GM12878 (cell line): ENCODE measurements around the gene CCL16. TPM values are rescaled to one million over a fixed set of nuclear protein-coding genes. Genes with fewer than 3 reads are reported as not detected.

Experiments
- ATAC-seq: fragments of 200-7000 bp; cut with Tn5 transposase; 3 replicates; pipeline ENCODE4 v1.9.1; 2020; ENCODE audit warnings: mild to moderate bottlenecking, moderate library complexity
- BruUV-seq: library from RNA; stranded (reverse); fragments of 400-500 nt; replicated peaks from 2 replicates; lab custom pipeline; 2021; lab: Mats Ljungman, UMichigan
- CTCF ChIA-PET: fragments of 300-600 bp; sonication (Branson Sonifier 250); formaldehyde crosslinking; extraction: SDS; loops from one replicate; lab custom pipeline; 2021; ENCODE audit warnings: inconsistent platforms; lab: Yijun Ruan, JAX
- POLR2A ChIA-PET: fragments of 350-600 bp; formaldehyde crosslinking; extraction: SDS; loops from one replicate; lab custom pipeline; 2021; ENCODE audit warnings: inconsistent platforms; lab: Charles Lee
- RAD21 ChIA-PET: fragments of 300-600 bp; sonication (Branson Sonifier 250); formaldehyde crosslinking; loops from one replicate; lab custom pipeline; 2023; ENCODE audit warnings: antibody characterized with exemption; ENCODE audit not compliant: unreplicated experiment; lab: Charles Lee
- SMC1A ChIA-PET: fragments of 300-600 bp; sonication (Branson Sonifier 250); formaldehyde crosslinking; loops from one replicate; lab custom pipeline; 2023; ENCODE audit not compliant: unreplicated experiment, uncharacterized antibody; lab: Charles Lee
- DNase-seq: peaks from one replicate; pipeline ENCODE4 v3.0.0-alpha.2; 2011; ENCODE audit warnings: low read depth, low spot score
- FAIRE-seq: peaks from 3 replicates; lab custom pipeline; 2011; peaks lifted over from hg19 to GRCh38; lab: Jason Lieb, UNC
- H2AFZ ChIP-seq: 2 replicates; pipeline ENCODE4 v1.6.0; 2011; ENCODE audit warnings: low read depth, low read length, control low read depth; ENCODE audit not compliant: control insufficient read depth
- H3K27ac ChIP-seq: 2 replicates; pipeline ENCODE4 v1.5.1; 2011; ENCODE audit warnings: control low read depth; ENCODE audit not compliant: control insufficient read depth, insufficient read depth
- H3K27me3 ChIP-seq, 2 experiments: replicated peaks in 1 of 2; 2 replicates each; pipeline versions ENCODE4 v1.6.0 to v1.6.1; 2011; ENCODE audit warnings: low read length in 1 of 2; ENCODE audit not compliant: control insufficient read depth in 2 of 2, insufficient read depth in 2 of 2
- H3K36me3 ChIP-seq, 2 experiments: 2 replicates each; pipeline ENCODE4 v1.5.1; 2011; ENCODE audit warnings: low read length in 1 of 2; ENCODE audit not compliant: control insufficient read depth in 2 of 2, insufficient read depth in 2 of 2
- H3K4me1 ChIP-seq: 2 replicates; pipeline ENCODE4 v1.6.1; 2011; ENCODE audit warnings: mild to moderate bottlenecking, low read length, moderate library complexity, mixed read lengths; ENCODE audit not compliant: control insufficient read depth, insufficient read depth
- H3K4me2 ChIP-seq: 2 replicates; pipeline ENCODE4 v1.6.0; 2011; ENCODE audit warnings: control low read depth; ENCODE audit not compliant: control insufficient read depth, insufficient read depth
- H3K4me3 ChIP-seq: fragments of 200-600 bp; sonication (generic); 2 replicates; pipeline ENCODE4 v1.5.1; 2016
- H3K79me2 ChIP-seq: 2 replicates; pipeline ENCODE4 v1.6.0; 2011; ENCODE audit warnings: low read length; ENCODE audit not compliant: control insufficient read depth, insufficient read depth
- H3K9ac ChIP-seq: 2 replicates; pipeline ENCODE4 v1.8.0; 2011; ENCODE audit warnings: low read length, control low read depth, mixed read lengths; ENCODE audit not compliant: control insufficient read depth, insufficient read depth
- H3K9me3 ChIP-seq: replicated peaks from 3 replicates; pipeline ENCODE4 v1.5.1; 2011; ENCODE audit warnings: mild to moderate bottlenecking, low read length; ENCODE audit not compliant: control insufficient read depth, insufficient read depth
- H4K20me1 ChIP-seq: 2 replicates; pipeline ENCODE4 v1.6.0; 2011; ENCODE audit not compliant: control insufficient read depth, insufficient read depth
- ATF3 ChIP-seq: IDR thresholded peaks from 2 replicates; pipeline ENCODE4 v1.6.1; 2011; ENCODE audit warnings: low read depth, mild to moderate bottlenecking, low read length, moderate library complexity, borderline replicate concordance; ENCODE audit errors: extremely low read depth
- BHLHE40 ChIP-seq, 2 experiments: fragments of 450-650 bp in 1 of 2; IDR thresholded peaks; 2 replicates each; pipeline ENCODE4 v1.6.1; 2011 to 2017; ENCODE audit warnings: low read depth in 2 of 2, borderline replicate concordance in 1 of 2, improper control_type of control experiment in 1 of 2, low read length in 1 of 2, mild to moderate bottlenecking in 1 of 2
- CHD1 ChIP-seq: IDR thresholded peaks from 2 replicates; pipeline ENCODE4 v1.6.1; 2012; ENCODE audit warnings: low read depth, low read length, improper control_type of control experiment
- NFYA ChIP-seq: IDR thresholded peaks from 2 replicates; pipeline ENCODE4 v1.6.1; 2011; ENCODE audit warnings: low read depth, mild to moderate bottlenecking, low read length, improper control_type of control experiment, borderline replicate concordance
- PBX3 ChIP-seq: IDR thresholded peaks from 2 replicates; pipeline ENCODE4 v1.6.1; 2011; ENCODE audit warnings: mild to moderate bottlenecking, low read depth, low read length, moderate library complexity; ENCODE audit not compliant: insufficient replicate concordance
- PML ChIP-seq: IDR thresholded peaks from 2 replicates; pipeline ENCODE4 v1.6.1; 2012; ENCODE audit warnings: low read length, inconsistent platforms
- RELB ChIP-seq: fragments of 450-650 bp; IDR thresholded peaks from 2 replicates; pipeline ENCODE4 v1.6.1; 2017; ENCODE audit warnings: low read depth, mild to moderate bottlenecking, moderate library complexity
- SP1 ChIP-seq: IDR thresholded peaks from one replicate; pipeline ENCODE4 v1.6.1; 2011; ENCODE audit warnings: low read depth, low read length
- SPI1 ChIP-seq: IDR thresholded peaks from 2 replicates; pipeline ENCODE4 v1.6.1; 2011; ENCODE audit warnings: low read depth, mild to moderate bottlenecking, low read length, moderate library complexity, borderline replicate concordance; ENCODE audit not compliant: insufficient read depth
- SUPT20H ChIP-seq: IDR thresholded peaks from 2 replicates; pipeline ENCODE4 v1.6.1; 2011; ENCODE audit warnings: low read depth, mild to moderate bottlenecking, low read length, moderate library complexity, borderline replicate concordance; ENCODE audit not compliant: control insufficient read depth
- SUZ12 ChIP-seq: fragments of 200-600 bp; sonication (generic); IDR thresholded peaks from one replicate; pipeline ENCODE4 v1.6.1; 2018; ENCODE audit warnings: antibody characterized with exemption, mild to moderate bottlenecking; ENCODE audit not compliant: unreplicated experiment
- ZSCAN29 ChIP-seq: fragments of 450-650 bp; IDR thresholded peaks from 2 replicates; pipeline ENCODE4 v1.6.1; 2017; ENCODE audit warnings: mild to moderate bottlenecking, moderate library complexity
- WGBS: methylation state at CpG from one replicate; pipeline ENCODE4 v1.1.6; 2016; ENCODE audit warnings: low lambda C conversion rate; ENCODE audit not compliant: insufficient replicate concordance, insufficient coverage; ENCODE audit errors: missing lambda C conversion rate; 5-methylcytosine and 5-hydroxymethylcytosine counted together
- in situ Hi-C: fragments of 300-500 bp; cut with MboI; formaldehyde crosslinking; loops from 9 replicates; pipeline ENCODE4 v1.14.3; 2018; ENCODE audit warnings: mixed read lengths
- intact Hi-C: fragments of 100-400 bp; cut with micrococcal nuclease; formaldehyde crosslinking; loops from one replicate; pipeline ENCODE4 v1.14.2; 2022; ENCODE audit not compliant: unreplicated experiment
- polyA plus RNA-seq, 11 experiments: library from polyadenylated mRNA; depleted of rRNA in 4 of 11; unstranded in 6 of 11; stranded (reverse) in 5 of 11; fragments of >200 nt; fragmentation: Nextera tagmentation in 4 of 11; fragmentation: Illumina TruSeq in 1 of 11; extraction: Ambion mirVana in 4 of 11; extraction: Trizol in 1 of 11; gene quantifications; 1 replicate in 1 of 11; 2 replicates in 10 of 11; pipeline versions ENCODE4 v1.2.1 to v1.2.3, GENCODE V29; 2011 to 2016; ENCODE audit warnings: inconsistent platforms in 2 of 11, missing spikeins in 2 of 11, low read depth in 1 of 11
- total RNA-seq, 4 experiments: library from RNA; depleted of rRNA in 3 of 4; stranded (reverse); fragments of >200 nt in 3 of 4; fragmentation: Illumina TruSeq in 1 of 4; extraction: Trizol in 1 of 4; gene quantifications; 2 replicates each; pipeline versions ENCODE4 v1.2.1 to v1.2.3, GENCODE V29; 2013 to 2021

The CCL16 gene
- total and polyA plus RNA-seq, 10 of the 15 experiments (the other 5 are each of a cell fraction or from before 2014, with no cell fraction given), result not detected

- ChIA-PET RAD21 (no interaction called here), SMC1A (interaction anchor here (1.0 kb wide), 1 partner anchor 10 kb away, joined by 3 read pairs; the partner anchor contains the start of gene LYZL6)
- Histone ChIP-seq H3K9me3 (no peaks in the 10 kb centered on the region), H3K27ac (no peak overlapping the region), H2AFZ (no peak overlapping the region), H3K27me3 (no peaks in the 10 kb centered on the region; a peak in 1 of 4 replicates), H4K20me1 (no peaks in the 10 kb centered on the region)
- DNase-seq, result no peak
- no TSS peak for BruUV-seq
- TF ChIP-seq ZSCAN29, result no peak
- TF ChIP-seq PML, result no peak
- no peak for TF ChIP-seq NFYA
- TF ChIP-seq SPI1, result no peak
- TF ChIP-seq, all 136 proteins: peak for 0
- Histone ChIP-seq H3K4me2 (no peak overlapping the region), H3K36me3 (no peaks in the 10 kb centered on the region), H3K9ac (no peak overlapping the region), H3K79me2 (no peaks in the 10 kb centered on the region), H3K4me1 (no peaks in the 10 kb centered on the region), H3K4me3 (no peak overlapping the region)
- FAIRE-seq, result no peak
- WGBS, result 31% methylated on average over 7 of the region's 7 CpGs
- ChIA-PET POLR2A (no interaction called here), CTCF (no interaction called here)
- ATAC-seq, result no peak
- intact Hi-C loops, result no loop called here
- in situ Hi-C loops, result no loop called here
Observed at GRCh38 chr17:35953720-35954119, 27.6 kb downstream of the CCL16 start.

GRCh38 chr17:35949401-35949800 lies 31.9 kb downstream of the CCL16 start:
- ChIA-PET SMC1A (interaction anchor here (0.6 to 3.0 kb wide), 6 partner anchors 9 to 197 kb away, joined by 3 to 18 read pairs (median 4); no protein-coding TSS in a partner anchor), CTCF (interaction anchor here (1.1 to 4.8 kb wide), 7 partner anchors 9 to 534 kb away, joined by 3 to 38 read pairs (median 18); no protein-coding TSS in a partner anchor), RAD21 (interaction anchor here (0.7 to 1.9 kb wide), 7 partner anchors 18 to 201 kb away, joined by 3 to 8 read pairs (median 4); no protein-coding TSS in a partner anchor), POLR2A (no interaction called here)
- FAIRE-seq (no peak), DNase-seq (no peak), ATAC-seq (no peak)
- Histone ChIP-seq H3K4me2 (no peak overlapping the region), H3K36me3 (no peaks in the 10 kb centered on the region), H3K4me1 (no peaks in the 10 kb centered on the region), H4K20me1 (no peaks in the 10 kb centered on the region), H3K9ac (no peak overlapping the region), H3K27ac (no peak overlapping the region), H3K4me3 (no peak overlapping the region), H3K27me3 (no peaks in the 10 kb centered on the region; a peak in 1 of 4 replicates), H3K9me3 (no peaks in the 10 kb centered on the region), H2AFZ (no peak overlapping the region), H3K79me2 (no peaks in the 10 kb centered on the region)
- intact Hi-C loops (loop anchor here (5.0 kb wide), 1 partner anchor 102 kb away; no protein-coding TSS in a partner anchor), in situ Hi-C loops (no loop called here)
- no TSS peak for BruUV-seq
- 32% methylated on average over 3 of the region's 3 CpGs for WGBS
- TF ChIP-seq CHD1, result no peak
- TF ChIP-seq RELB, result no peak
- TF ChIP-seq ATF3, result no peak
- no peak for TF ChIP-seq SUPT20H
- no peak for TF ChIP-seq PBX3
- TF ChIP-seq SUZ12, result no peak
- TF ChIP-seq SP1, result no peak
- TF ChIP-seq BHLHE40 (IDR thresholded peaks at IDR 0.05; ENCODE audit: borderline replicate concordance in 1 of 2, low read depth in 2 of 2, low read length in 1 of 2), result no peak
